Coronary artery (tissue), 2 donors: ENCODE measurements around the gene SORCS1.

ENCODE experiments used
- DNase-seq: peaks from one replicate; pipeline ENCODE4 v3.0.0-alpha.2; 2017; ENCODE audit warnings: low spot score
- H3K27ac ChIP-seq, 2 donors: fragments of 200-600 bp; sonication (generic); one replicate each; pipeline ENCODE4 v1.5.1; 2016 to 2019
- H3K4me3 ChIP-seq: fragments of 200-600 bp; sonication (generic); 2 replicates; pipeline ENCODE4 v1.5.1; 2016; ENCODE audit warnings: mild to moderate bottlenecking, moderate library complexity
- TF ChIP-seq, protein P1 (sequence below): fragments of 200-600 bp; sonication (generic); IDR thresholded peaks from one replicate; pipeline ENCODE4 v1.5.1; 2019; ENCODE audit warnings: antibody characterized with exemption

The SORCS1 gene

DNA sequence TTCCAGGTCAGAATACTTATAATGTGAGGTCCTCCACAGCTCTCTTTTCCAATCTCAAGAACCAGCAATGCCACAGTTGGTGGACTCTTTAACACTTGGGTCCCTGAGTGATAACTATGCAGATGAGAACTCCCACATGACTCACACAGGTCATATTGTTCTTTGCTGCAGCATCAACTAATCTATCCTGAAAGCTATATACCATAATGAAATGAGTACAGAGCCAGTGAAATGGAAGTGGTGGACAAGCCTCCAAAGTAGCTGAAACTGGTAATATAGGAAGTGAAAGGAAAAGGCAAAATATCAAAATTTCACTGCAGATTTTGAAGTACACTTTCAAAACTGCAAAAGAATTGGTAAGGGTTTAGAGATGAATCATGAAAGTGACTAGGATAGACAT lies 45.6 kb downstream of the SORCS1 start:
- H3K4me3 ChIP-seq = no peak overlapping the region

DNA sequence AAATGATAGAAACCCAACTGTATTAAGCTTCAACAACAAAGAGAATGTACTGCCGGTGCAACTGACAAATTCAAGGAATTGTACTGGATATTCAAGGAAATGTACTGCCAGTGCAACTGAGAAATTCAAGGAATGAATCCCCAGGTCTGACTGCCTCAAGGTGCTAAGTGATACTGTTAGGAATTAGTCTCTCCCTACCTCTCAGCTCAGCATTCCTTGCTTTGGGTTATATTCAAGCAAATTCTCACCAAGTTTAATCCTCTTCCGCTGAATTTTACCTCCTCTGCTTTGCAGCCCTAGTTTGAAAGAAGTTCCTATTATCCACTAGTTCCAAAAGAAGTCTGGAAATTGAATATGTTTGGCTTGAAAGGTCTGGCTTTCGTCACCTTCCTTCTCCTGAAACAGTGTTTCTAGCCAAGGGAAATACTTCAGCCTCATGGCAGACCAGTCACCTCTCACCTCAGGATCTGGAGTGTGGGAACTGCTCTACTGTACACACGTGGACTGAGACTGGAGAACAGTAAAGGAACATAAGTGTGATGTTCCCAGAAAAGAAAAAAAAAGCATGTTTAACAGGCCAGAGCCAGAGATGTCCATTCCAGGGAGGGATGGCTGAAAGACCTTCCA lies 60.4 kb downstream of the SORCS1 start:
- H3K4me3 ChIP-seq = no peak overlapping the region
- no peak for DNase-seq
- TF ChIP-seq, protein P1, sequence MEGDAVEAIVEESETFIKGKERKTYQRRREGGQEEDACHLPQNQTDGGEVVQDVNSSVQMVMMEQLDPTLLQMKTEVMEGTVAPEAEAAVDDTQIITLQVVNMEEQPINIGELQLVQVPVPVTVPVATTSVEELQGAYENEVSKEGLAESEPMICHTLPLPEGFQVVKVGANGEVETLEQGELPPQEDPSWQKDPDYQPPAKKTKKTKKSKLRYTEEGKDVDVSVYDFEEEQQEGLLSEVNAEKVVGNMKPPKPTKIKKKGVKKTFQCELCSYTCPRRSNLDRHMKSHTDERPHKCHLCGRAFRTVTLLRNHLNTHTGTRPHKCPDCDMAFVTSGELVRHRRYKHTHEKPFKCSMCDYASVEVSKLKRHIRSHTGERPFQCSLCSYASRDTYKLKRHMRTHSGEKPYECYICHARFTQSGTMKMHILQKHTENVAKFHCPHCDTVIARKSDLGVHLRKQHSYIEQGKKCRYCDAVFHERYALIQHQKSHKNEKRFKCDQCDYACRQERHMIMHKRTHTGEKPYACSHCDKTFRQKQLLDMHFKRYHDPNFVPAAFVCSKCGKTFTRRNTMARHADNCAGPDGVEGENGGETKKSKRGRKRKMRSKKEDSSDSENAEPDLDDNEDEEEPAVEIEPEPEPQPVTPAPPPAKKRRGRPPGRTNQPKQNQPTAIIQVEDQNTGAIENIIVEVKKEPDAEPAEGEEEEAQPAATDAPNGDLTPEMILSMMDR = no peak
- H3K27ac ChIP-seq = no peak overlapping the region

More for the DNA sequence above, 45.6 kb downstream of the SORCS1 start:
- no peak for DNase-seq
- TF ChIP-seq, protein P1 = no peak
- no peak overlapping the region for H3K27ac ChIP-seq

DNA sequence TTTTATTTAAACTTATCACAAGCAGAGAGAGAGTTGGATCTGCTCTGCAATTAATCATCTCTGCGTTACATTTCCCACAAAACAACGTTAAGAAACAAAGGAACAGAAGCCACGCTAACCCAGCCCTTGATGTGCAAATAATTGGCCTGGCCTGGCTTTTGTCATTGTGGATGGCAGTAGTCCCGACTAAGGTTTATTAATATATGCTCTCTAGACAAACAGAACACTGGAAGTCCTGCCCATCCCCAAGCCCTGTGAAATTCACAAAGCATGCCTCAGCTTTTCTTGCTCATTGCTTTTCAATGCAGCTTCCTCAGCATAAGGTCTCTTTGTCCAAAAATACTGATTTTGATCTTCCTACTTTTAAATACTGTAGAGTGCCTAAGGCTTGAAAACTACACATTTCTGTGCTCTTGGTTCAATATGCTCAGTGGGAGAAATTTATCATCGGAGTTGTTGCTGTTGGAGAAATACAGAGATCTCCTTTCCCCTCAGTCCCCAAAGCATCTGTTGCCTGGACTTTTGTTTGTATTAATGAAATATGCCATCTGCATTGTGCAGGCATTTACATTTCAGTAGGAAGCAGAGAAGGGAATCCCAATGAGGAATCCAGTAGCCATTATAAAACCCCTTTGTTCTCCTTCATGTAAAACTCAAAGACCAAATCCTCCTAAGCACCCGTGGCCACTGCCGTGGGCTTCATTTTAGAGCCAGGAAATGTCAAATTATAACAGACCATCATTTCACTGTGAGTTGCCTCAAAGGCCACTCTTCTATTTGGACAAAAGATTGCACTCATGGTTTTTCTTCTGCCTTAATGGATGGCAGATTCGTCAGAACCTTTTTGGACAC lies 61.1 kb downstream of the SORCS1 start:
- Histone ChIP-seq H3K4me3 (no peak overlapping the region), H3K27ac (no peak overlapping the region)
- DNase-seq = no peak
- TF ChIP-seq, protein P1 = no peak

DNA sequence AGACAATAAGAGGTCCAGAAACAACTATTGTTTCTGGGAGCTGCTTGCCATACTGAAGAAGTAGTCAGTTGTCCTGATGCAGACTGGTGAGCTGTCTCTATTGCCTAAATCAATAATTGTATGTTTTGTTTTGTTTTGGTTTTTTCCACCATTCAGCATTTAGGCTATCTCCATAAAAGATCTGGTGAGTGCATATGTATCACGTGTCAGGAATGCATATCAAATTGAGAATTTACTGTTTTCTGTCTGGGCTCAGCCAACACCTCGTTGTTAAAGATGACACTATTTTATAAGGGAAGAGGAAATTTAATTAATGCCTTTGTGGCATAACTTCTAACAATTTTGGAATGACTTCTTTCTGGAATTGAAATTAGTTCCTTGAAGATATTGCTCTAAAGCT lies 66.2 kb downstream of the SORCS1 start:
- H3K4me3 ChIP-seq = no peak overlapping the region
- no peak overlapping the region for H3K27ac ChIP-seq
- TF ChIP-seq, protein P1 = no peak
- no peak for DNase-seq

DNA sequence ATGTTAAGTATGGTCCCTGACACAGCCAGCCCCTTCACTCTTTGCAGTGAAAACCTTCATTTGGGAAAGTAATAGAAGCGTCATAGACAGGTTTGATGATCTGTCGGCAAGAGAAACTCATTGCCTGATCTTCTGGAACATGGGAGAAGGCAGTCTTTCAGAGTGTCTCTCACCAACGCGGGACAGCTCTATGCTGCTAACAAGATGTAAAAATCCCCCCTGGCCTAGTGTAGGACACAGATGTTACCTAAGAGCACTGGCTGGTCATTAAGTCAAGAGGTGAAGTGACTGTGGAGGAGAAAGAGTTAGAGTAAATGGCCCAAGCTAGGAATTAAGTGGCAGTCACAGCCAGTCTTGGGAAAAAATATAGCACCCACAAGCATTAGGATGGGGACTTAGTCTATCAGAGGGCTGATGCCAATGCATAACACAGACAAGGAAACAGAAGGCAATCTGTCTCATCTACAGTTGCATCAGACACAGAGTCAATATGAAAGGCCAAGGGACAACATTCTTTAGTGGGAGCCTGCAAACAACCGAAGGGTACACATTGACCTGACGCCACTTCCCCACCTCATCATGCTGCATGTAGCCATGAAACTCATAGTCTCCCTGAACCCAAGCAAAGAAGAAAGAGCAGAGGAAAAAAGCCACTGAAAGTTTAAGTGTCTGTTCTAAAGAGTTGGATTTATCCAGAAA lies 69.5 kb downstream of the SORCS1 start:
- DNase-seq = no peak

DNA sequence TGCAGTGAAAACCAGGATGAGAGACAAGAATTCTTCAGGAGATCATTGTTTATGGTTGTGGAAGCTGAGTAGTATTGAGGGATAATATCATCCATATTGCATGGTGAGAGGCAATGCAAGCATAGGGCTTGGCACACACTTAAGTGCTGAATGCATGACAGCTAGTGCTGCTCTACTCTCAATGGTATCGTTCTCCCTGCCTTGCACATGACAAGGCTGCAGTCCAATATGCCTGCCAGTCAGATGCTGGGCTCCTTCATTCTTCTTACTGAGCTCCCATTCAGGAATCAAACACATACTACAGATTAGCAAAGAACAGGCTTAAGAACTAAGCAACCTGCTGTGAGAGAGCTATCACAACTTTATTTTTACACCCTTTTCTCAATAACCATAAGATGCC lies 72.2 kb downstream of the SORCS1 start:
- Histone ChIP-seq H3K27ac (no peak overlapping the region), H3K4me3 (no peak overlapping the region)
- TF ChIP-seq, protein P1 = no peak
- no peak for DNase-seq

More for the DNA sequence above, 69.5 kb downstream of the SORCS1 start:
- TF ChIP-seq, protein P1 = no peak
- Histone ChIP-seq H3K27ac (no peak overlapping the region), H3K4me3 (no peak overlapping the region)
